Thymus (tissue), 11 donors: ENCODE results near the gene RASA3. TPM values are rescaled to one million over a fixed set of nuclear protein-coding genes. Genes with fewer than 3 reads are reported as not detected.
"Not testable (repeated sequence)": the region's sequence is repeated elsewhere in the genome, so short reads cannot be mapped to it uniquely, and the experiment has no call there.

Experiments
- DNase-seq, 9 donors: peaks; one replicate each; pipeline ENCODE4 v3.0.0-alpha.2; 2013; ENCODE audit warnings: low spot score in 9 of 9, low read depth in 6 of 9, missing footprints in 1 of 9
- H3K27ac ChIP-seq, 2 donors: one replicate each; pipeline ENCODE4 v1.5.1; 2013; ENCODE audit warnings: control low read depth in 1 of 2, low read depth in 1 of 2, low read length in 1 of 2, mild to moderate bottlenecking in 1 of 2, moderate library complexity in 1 of 2
- H3K27me3 ChIP-seq, 2 donors: one replicate each; pipeline ENCODE4 v1.5.1; 2013; ENCODE audit warnings: low read length in 1 of 2; ENCODE audit not compliant: control insufficient read depth in 2 of 2, insufficient read depth in 1 of 2
- H3K36me3 ChIP-seq, 2 donors: one replicate each; pipeline ENCODE4 v1.5.1; 2013; ENCODE audit warnings: low read length in 1 of 2, mild to moderate bottlenecking in 1 of 2, moderate library complexity in 1 of 2; ENCODE audit not compliant: control insufficient read depth in 2 of 2, insufficient read depth in 2 of 2
- H3K4me1 ChIP-seq, 2 donors: one replicate each; pipeline ENCODE4 v1.5.1; 2013; ENCODE audit warnings: low read length in 2 of 2; ENCODE audit not compliant: control insufficient read depth in 2 of 2, insufficient read depth in 2 of 2
- H3K4me3 ChIP-seq, 2 donors: one replicate each; pipeline ENCODE4 v1.5.1; 2013; ENCODE audit warnings: low read length in 2 of 2, control low read depth in 1 of 2, mild to moderate bottlenecking in 1 of 2
- H3K9me3 ChIP-seq, 2 donors: one replicate each; pipeline ENCODE4 v1.5.1; 2013; ENCODE audit warnings: low read length in 1 of 2, mild to moderate bottlenecking in 1 of 2; ENCODE audit not compliant: control insufficient read depth in 2 of 2, insufficient read depth in 1 of 2
- WGBS: extraction: QIAGEN DNeasy Blood & Tissue Kit; methylation state at CpG from one replicate; pipeline ENCODE4 v1.1.7; 2013; 5-methylcytosine and 5-hydroxymethylcytosine counted together
- polyA plus RNA-seq: library from polyadenylated mRNA; stranded (reverse); fragments of 200-250 nt; gene quantifications from one replicate; pipeline ENCODE4 v1.2.3, GENCODE V29; 2013
- total RNA-seq: library from RNA; stranded (reverse); fragments of 120-200 nt; gene quantifications from one replicate; pipeline ENCODE4 v1.2.4, GENCODE V29; 2013
- donor health status: healthy.

Gene RASA3
- total and polyA plus RNA-seq, 2 donors: 23.8 to 25.1 TPM

DNA sequence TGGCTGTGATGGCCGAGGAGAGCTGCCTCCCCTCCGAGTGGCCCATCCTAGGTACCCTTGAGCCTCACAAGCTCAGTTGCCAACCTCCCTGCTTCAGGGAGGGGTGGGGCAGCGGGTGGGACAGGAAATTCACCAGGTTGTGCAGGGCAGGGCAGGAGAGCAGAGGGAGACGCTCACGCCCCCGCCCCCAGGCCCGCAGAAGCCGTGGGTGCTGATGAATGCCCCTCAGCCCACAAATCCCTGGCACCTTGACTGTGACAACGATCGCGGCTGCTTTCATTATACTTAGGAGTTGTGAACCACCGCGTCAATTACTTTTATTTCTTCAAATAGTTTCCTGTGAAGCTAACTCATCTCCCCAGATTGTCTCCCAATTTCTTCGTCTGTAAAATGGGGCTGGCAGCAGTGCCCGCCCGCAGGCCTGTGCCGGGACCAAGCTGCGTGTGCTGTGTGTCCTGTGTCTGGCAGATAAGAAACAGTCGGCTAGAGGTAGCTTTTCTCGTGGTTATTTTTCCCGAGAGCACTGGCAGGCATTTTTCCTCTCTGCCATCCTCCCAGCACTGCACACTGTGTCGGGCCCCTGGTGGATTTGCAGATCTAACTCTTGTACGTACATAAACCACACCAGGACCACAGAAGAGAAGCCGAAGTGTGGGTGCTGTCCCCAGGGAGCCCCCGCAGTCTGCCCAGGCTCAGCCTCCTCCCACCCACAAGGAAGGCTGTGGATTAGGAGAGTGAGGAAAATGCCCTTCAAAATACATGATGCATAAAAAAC lies 7.9 kb upstream of the RASA3 start:
- WGBS: 17% methylated on average over 25 of the region's 25 CpGs
- H3K9me3 ChIP-seq: peaks cover 0 to 6% of the 10 kb centered on the region in 2 donors
- peak in 1 of 9 donors; percentile 45 for DNase-seq
- H3K27me3 ChIP-seq: no peaks in the 10 kb centered on the region
- no peaks in the 10 kb centered on the region for H3K36me3 ChIP-seq
- H3K4me1 ChIP-seq: peaks cover 30 to 55% of the 10 kb centered on the region in 2 donors
- no peak overlapping the region for H3K4me3 ChIP-seq
- peak overlapping the region; percentile 59 to 80 for H3K27ac ChIP-seq

DNA sequence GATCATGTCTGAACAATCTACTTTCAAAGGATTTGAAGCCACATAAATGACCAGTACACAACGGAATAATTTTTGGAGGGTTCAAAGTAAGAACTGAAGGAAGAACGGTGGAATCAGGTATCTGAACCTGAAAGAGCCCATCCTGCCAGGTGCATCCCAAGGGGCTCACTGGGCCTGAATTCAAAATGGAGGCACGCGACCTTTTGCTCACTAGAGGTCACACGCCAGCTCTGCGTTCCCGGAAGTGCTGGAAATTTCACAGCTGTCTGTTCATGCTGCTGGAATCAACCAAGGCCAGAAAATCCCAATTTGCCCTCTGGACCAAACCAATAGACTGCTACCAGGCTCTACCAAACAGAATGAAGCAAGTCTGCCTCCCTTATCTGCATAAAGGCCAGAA lies 4.2 kb upstream of the RASA3 start:
- Histone ChIP-seq H3K9me3 (peaks cover 0 to 6% of the 10 kb centered on the region in 2 donors), H3K27me3 (peaks cover 0 to 2% of the 10 kb centered on the region in 2 donors), H3K36me3 (no peaks in the 10 kb centered on the region), H3K4me1 (peaks cover 4 to 31% of the 10 kb centered on the region in 2 donors), H3K4me3 (no peak overlapping the region), H3K27ac (no peak overlapping the region)
- 97% methylated on average over 7 of the region's 7 CpGs for WGBS
- DNase-seq: no peak

DNA sequence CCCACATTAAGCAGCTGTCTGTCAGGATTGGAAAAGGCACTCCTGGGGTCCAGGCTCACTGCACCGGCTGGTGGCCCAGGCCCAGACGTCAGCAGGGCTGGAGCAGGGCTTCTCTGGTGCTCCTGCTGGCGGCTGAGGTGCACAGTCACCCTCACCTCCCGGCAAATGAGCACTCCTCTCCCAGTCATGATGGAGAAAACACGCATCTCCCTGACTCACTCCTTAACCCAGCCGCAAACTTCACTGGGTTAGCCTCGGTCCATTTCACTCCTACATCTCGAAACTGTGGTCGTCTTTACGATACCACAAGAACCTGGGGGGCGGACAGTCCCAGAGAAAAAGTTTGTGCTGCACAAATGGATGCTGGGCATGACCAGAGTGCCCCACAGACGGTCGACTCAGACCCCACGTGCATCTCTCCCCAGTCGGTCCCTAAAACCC lies 3.3 kb upstream of the RASA3 start:
- H3K36me3 ChIP-seq: no peaks in the 10 kb centered on the region
- no peak for DNase-seq
- H3K27ac ChIP-seq: no peak overlapping the region
- H3K4me3 ChIP-seq: no peak overlapping the region
- peaks cover 0 to 5% of the 10 kb centered on the region in 2 donors for H3K9me3 ChIP-seq
- peaks cover 4 to 31% of the 10 kb centered on the region in 2 donors for H3K4me1 ChIP-seq
- WGBS: 97% methylated on average over 15 of the region's 15 CpGs
- H3K27me3 ChIP-seq: peaks cover 0 to 2% of the 10 kb centered on the region in 2 donors

DNA sequence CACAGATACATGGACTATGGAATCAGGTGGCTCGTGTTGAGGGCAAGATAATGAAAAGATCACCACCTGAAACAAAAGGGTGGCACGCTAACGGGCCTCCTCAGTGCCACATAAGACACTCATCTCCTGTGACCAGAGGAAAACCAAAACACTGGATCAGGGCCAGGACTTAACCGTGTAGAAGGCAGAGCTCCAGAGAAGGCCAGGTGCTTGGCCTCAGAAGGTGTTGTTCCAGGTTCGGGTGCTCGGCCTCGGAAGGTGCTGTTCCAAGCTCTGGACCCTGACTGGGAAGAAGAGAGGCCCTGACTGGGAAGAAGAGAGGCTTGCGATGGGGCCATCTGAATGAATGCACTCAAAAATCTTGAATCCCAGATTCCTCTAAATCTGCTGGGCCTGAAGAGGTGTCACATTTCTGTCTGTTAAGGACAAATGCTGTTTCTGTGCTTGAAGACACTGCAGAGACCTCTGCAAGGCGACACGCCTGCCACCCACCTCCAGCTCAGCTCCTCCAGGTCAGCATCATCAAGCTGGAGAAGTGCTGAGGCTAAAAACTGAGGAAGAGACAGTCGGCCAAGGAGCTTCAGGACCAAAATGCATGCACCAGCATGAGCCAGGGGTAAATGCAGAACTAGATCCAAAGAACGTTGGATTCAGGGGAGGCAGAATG lies 2.7 kb upstream of the RASA3 start:
- peak overlapping the region in 1 of 2 donors; percentile 57 for H3K27ac ChIP-seq
- no peak overlapping the region for H3K4me3 ChIP-seq
- WGBS: 55% methylated on average over 12 of the region's 12 CpGs
- peaks cover 5 to 31% of the 10 kb centered on the region in 2 donors for H3K4me1 ChIP-seq
- no peaks in the 10 kb centered on the region for H3K36me3 ChIP-seq
- no peak for DNase-seq
- peaks cover 0 to 2% of the 10 kb centered on the region in 2 donors for H3K27me3 ChIP-seq
- no peaks in the 10 kb centered on the region for H3K9me3 ChIP-seq

DNA sequence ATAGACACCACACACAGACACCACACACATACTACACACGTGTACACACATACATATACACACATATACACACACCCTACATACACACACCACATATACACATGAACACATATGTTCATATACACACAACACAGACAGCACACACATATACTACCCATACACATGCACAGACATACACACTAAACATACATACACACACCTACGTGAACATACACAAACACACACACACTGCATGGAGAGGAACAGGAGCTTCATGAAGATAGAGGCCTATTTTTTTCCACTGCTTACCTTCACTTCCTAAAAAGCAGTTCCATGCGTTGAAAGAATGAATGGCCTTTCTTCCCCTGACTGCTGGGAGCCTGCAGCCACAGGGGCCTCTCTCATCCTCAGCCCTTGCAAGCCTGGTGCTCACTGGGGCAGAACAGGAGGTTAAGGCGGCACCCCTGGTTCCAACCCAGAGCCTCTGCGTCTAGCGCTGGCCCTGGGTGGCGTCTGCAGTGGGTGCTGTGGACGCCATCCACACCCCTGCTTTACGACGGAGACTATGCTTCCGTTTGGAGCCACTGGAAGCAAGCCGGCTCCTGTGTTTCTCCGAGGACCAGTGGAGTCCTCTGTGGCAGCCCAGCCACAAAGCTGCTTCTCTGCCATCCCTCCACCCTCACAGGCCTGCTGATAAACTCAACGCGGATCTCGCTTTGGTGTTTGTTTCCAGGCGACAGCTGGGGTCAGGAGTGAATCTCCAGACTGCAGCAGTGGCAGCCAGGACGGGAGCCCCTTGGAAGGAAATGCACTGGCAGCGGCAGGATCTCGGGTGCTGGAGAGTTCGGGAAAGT lies 1.9 kb upstream of the RASA3 start:
- peaks cover 0 to 4% of the 10 kb centered on the region in 2 donors for H3K9me3 ChIP-seq
- WGBS: 86% methylated on average over 21 of the region's 21 CpGs
- H3K27me3 ChIP-seq: peaks cover 0 to 2% of the 10 kb centered on the region in 2 donors
- DNase-seq: peak in 1 of 9 donors; percentile 44
- peaks cover 7 to 35% of the 10 kb centered on the region in 2 donors for H3K4me1 ChIP-seq
- no peak overlapping the region for H3K4me3 ChIP-seq
- H3K36me3 ChIP-seq: no peaks in the 10 kb centered on the region
- H3K27ac ChIP-seq: peak overlapping the region in 1 of 2 donors; percentile 57

DNA sequence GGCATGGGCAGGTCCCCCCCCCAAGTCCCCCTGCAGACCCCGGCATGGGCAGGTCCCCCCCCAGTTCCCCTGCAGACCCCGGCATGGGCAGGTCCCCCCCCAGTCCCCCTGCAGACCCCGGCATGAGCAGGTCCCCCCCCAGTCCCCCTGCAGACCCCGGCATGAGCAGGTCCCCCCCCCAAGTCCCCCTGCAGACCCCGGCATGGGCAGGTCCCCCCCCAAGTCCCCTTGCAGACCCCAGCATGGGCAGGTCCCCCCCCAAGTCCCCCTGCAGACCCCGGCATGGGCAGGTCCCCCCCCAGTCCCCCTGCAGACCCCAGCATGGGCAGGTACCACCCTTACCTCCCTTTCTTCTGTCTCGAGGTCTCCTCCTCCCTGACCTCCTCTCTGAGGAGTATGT lies 1.1 kb upstream of the RASA3 start:
- H3K27me3 ChIP-seq, H3K4me3 ChIP-seq, DNase-seq, H3K9me3 ChIP-seq, H3K27ac ChIP-seq, H3K36me3 ChIP-seq: not testable (repeated sequence)
- peaks cover 14 to 43% of the 10 kb centered on the region in 2 donors for H3K4me1 ChIP-seq
- 84% methylated on average over 7 of the region's 7 CpGs for WGBS

DNA sequence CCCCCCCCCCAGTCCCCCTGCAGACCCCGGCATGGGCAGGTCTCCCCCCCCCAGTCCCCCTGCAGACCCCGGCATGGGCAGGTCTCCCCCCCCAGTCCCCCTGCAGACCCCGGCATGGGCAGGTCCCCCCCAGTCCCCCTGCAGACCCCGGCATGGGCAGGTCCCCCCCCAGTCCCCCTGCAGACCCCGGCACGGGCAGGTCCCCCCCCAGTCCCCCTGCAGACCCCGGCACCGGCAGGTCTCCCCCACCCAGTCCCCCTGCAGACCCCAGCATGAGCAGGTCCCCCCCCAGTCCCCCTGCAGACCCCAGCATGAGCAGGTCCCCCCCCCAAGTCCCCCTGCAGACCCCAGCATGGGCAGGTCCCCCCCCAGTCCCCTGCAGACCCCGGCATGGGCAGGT lies 703 bp upstream of the RASA3 start:
- Histone ChIP-seq H3K4me3 (peak overlapping the region in 1 of 2 donors; percentile 73), H3K4me1 (peaks cover 18 to 47% of the 10 kb centered on the region in 2 donors)
- H3K27me3 ChIP-seq, H3K36me3 ChIP-seq, H3K9me3 ChIP-seq, H3K27ac ChIP-seq, DNase-seq: not testable (repeated sequence)
- 44% methylated on average over 8 of the region's 9 CpGs for WGBS

DNA sequence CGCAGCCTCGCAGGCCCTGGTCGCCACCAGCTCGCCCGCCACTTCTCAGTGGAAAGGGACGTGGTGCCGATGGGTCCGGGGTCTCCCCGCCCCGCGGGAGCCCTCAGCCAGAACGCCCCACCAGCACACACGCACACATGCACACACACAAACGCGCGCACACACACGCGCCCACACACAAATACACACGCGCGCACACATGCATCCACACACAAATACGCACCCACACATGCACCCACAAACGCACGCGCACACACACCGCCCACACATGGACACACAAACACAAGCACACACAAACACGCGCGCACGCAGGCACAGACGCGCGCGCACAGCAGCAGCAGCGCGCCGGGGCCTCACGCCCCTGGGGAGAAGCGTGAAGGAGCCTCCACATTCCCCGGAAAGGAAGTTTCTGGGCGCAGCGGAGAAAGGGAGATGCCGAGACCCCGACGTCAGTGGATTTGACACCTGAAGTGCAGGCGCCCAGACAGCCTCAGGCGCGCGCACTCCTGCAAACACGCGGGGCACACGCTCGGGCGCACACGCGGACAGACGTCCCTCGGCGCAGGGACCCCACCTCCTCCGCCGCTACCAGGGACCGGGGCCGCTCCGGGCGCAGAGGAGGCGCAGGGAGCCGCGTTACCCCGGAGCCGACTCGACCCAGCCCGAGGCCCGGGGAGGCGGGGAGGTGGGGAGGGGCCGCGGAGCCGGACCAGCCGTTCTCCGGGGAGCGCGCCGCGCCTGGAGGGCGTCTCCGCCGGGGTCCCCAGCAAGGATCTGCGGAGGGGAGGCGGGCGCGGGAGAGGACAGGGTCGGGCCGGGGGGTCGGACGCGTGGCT lies 622 bp downstream of the RASA3 start:
- Histone ChIP-seq H3K9me3 (peaks cover 0 to 4% of the 10 kb centered on the region in 2 donors), H3K27me3 (peaks cover 0 to 2% of the 10 kb centered on the region in 2 donors), H3K4me1 (peaks cover 18 to 61% of the 10 kb centered on the region in 2 donors), H3K4me3 (peak overlapping the region; percentile 73 to 93), H3K27ac (peak overlapping the region; percentile 85 to 94), H3K36me3 (no peaks in the 10 kb centered on the region)
- under 1% methylated on average over 95 of the region's 95 CpGs for WGBS
- DNase-seq: peak in 2 of 9 donors; percentile 42 to 67
